Activated CD8-positive, alpha-beta T cell treated with anti-CD3 and anti-CD28 coated beads for 36 hours (primary cell): ENCODE measurements around the gene KCNE5. TPM values are rescaled to one million over a fixed set of nuclear protein-coding genes. Genes with fewer than 3 reads are reported as not detected.

Experiments
- ATAC-seq: fragments of 200-7000 bp; cut with Tn5 transposase; one replicate; pipeline ENCODE4 v1.10.0; 2021; ENCODE audit warnings: mild to moderate bottlenecking, moderate library complexity
- CTCF ChIA-PET: fragments of 350-600 bp; sonication (Branson Sonifier 250); formaldehyde crosslinking; loops from one replicate; lab custom pipeline; 2021; ENCODE audit warnings: antibody characterized with exemption; lab: Charles Lee
- POLR2A ChIA-PET: fragments of 350-600 bp; sonication (Branson Sonifier 250); formaldehyde crosslinking; loops from one replicate; lab custom pipeline; 2021; ENCODE audit warnings: antibody characterized with exemption; lab: Charles Lee
- DNase-seq: peaks from one replicate; pipeline ENCODE4 v3.0.0-alpha.2; 2020
- H3K27ac Mint-ChIP-seq: one replicate; pipeline ENCODE4 v1.8.0; 2021; ENCODE audit warnings: mild to moderate bottlenecking, mixed read lengths
- H3K27me3 Mint-ChIP-seq: one replicate; pipeline ENCODE4 v1.8.0; 2021; ENCODE audit warnings: mixed read lengths
- H3K36me3 Mint-ChIP-seq: one replicate; pipeline ENCODE4 v1.8.0; 2021; ENCODE audit warnings: low read depth, mixed read lengths
- H3K4me1 Mint-ChIP-seq: one replicate; pipeline ENCODE4 v1.8.0; 2021; ENCODE audit warnings: low read depth, mixed read lengths
- H3K4me3 Mint-ChIP-seq: one replicate; pipeline ENCODE4 v1.8.0; 2021; ENCODE audit warnings: mild to moderate bottlenecking, moderate library complexity, mixed read lengths
- H3K9me3 Mint-ChIP-seq: one replicate; pipeline ENCODE4 v1.8.0; 2021; ENCODE audit warnings: mixed read lengths
- CTCF ChIP-seq: fragments of 200-600 bp; IDR thresholded peaks from one replicate; pipeline ENCODE4 v1.8.0; 2022; ENCODE audit warnings: antibody characterized with exemption, mild to moderate bottlenecking
- intact Hi-C: fragments of 100-400 bp; cut with micrococcal nuclease; formaldehyde crosslinking; loops from one replicate; pipeline ENCODE4 v1.10.0; 2022
- total RNA-seq, 2 experiments: library from RNA; stranded (reverse); gene quantifications; one replicate each; pipeline ENCODE4 v1.2.3, GENCODE V29; 2021

Gene KCNE5
- total RNA-seq, 2 experiments from 2014 or later, result 0.29 to 0.34 TPM

- Mint-ChIP-seq H3K9me3 (no peaks in the 10 kb centered on the region), H3K4me1 (peaks cover 4% of the 10 kb centered on the region), H3K36me3 (no peaks in the 10 kb centered on the region), H3K27me3 (no peaks in the 10 kb centered on the region), H3K4me3 (no peak overlapping the region), H3K27ac (no peak overlapping the region)
- no peak for DNase-seq
- POLR2A ChIA-PET, result no interaction called here
- TF ChIP-seq CTCF, result no peak
- intact Hi-C loops, result no loop called here
- CTCF ChIA-PET, result no interaction called here
- no peak for ATAC-seq
These were observed 4.3 kb upstream of the KCNE5 start for GRCh38 chrX:109629310-109629709.

- ChIA-PET CTCF (no interaction called here), POLR2A (no interaction called here)
- H3K27me3 Mint-ChIP-seq, result no peaks in the 10 kb centered on the region
- H3K27ac Mint-ChIP-seq, result no peak overlapping the region
- intact Hi-C loops, result no loop called here
- no peaks in the 10 kb centered on the region for H3K9me3 Mint-ChIP-seq
- H3K36me3 Mint-ChIP-seq, result no peaks in the 10 kb centered on the region
- no peak for DNase-seq
- no peak for ATAC-seq
- TF ChIP-seq CTCF, result no peak
- H3K4me3 Mint-ChIP-seq, result no peak overlapping the region
- peaks cover 4% of the 10 kb centered on the region for H3K4me1 Mint-ChIP-seq
These were observed 1.7 kb upstream of the KCNE5 start for GRCh38 chrX:109626637-109627036.

GRCh38 chrX:109623997-109624396 is 975 bp downstream of the KCNE5 start:
- ATAC-seq (no peak), DNase-seq (no peak)
- TF ChIP-seq CTCF, result no peak
- Mint-ChIP-seq H3K9me3 (no peaks in the 10 kb centered on the region), H3K4me3 (no peak overlapping the region), H3K27ac (no peak overlapping the region), H3K36me3 (no peaks in the 10 kb centered on the region), H3K27me3 (no peaks in the 10 kb centered on the region), H3K4me1 (peaks cover 4% of the 10 kb centered on the region)
- ChIA-PET CTCF (no interaction called here), POLR2A (no interaction called here)
- intact Hi-C loops, result no loop called here

- CTCF ChIA-PET, result no interaction called here
These were observed 2.7 kb downstream of the KCNE5 start for GRCh38 chrX:109622270-109622669.

GRCh38 chrX:109619771-109620170 is 5.2 kb downstream of the KCNE5 start:
- no peak for ATAC-seq
- CTCF ChIA-PET, result no interaction called here
- no peak for TF ChIP-seq CTCF

More at GRCh38 chrX:109622270-109622669, 2.7 kb downstream of the KCNE5 start:
- no peaks in the 10 kb centered on the region for H3K4me1 Mint-ChIP-seq
- no peaks in the 10 kb centered on the region for H3K36me3 Mint-ChIP-seq
- POLR2A ChIA-PET, result no interaction called here
- H3K27ac Mint-ChIP-seq, result no peak overlapping the region
- no peak for TF ChIP-seq CTCF
- no peaks in the 10 kb centered on the region for H3K9me3 Mint-ChIP-seq
- no peaks in the 10 kb centered on the region for H3K27me3 Mint-ChIP-seq
- no peak for DNase-seq
- H3K4me3 Mint-ChIP-seq, result no peak overlapping the region
- intact Hi-C loops, result no loop called here
- ATAC-seq, result no peak

More at GRCh38 chrX:109619771-109620170, 5.2 kb downstream of the KCNE5 start:
- Mint-ChIP-seq H3K36me3 (no peaks in the 10 kb centered on the region), H3K27ac (no peak overlapping the region), H3K9me3 (no peaks in the 10 kb centered on the region), H3K27me3 (no peaks in the 10 kb centered on the region), H3K4me3 (no peak overlapping the region), H3K4me1 (no peaks in the 10 kb centered on the region)
- no peak for DNase-seq
- intact Hi-C loops, result no loop called here
- POLR2A ChIA-PET, result no interaction called here
